BLaER1 treated with 17β-estradiol and CSF1 and Interleukin-3, amounts not matched to agents 10 nM and 100 nM (cell line): ENCODE measurements around the gene TF.
"Not testable (repeated sequence)": the region's sequence is repeated elsewhere in the genome, so short reads cannot be mapped to it uniquely, and the experiment has no call there.

Experiments used
- H3K27ac ChIP-seq, 11 experiments: shearing (Covaris generic); formaldehyde crosslinking; 2 replicates each; pipeline ENCODE4 v1.8.1; 2022
- H3K27me3 ChIP-seq, 11 experiments: shearing (Covaris generic); formaldehyde crosslinking; 2 replicates each; pipeline ENCODE4 v1.8.1; 2022
- H3K36me3 ChIP-seq, 11 experiments: shearing (Covaris generic); formaldehyde crosslinking; 2 replicates each; pipeline ENCODE4 v1.8.1; 2022
- H3K4me1 ChIP-seq, 10 experiments: shearing (Covaris generic); formaldehyde crosslinking; 2 replicates each; pipeline ENCODE4 v1.8.1; 2022
- H3K4me2 ChIP-seq, 11 experiments: shearing (Covaris generic); formaldehyde crosslinking; 2 replicates each; pipeline ENCODE4 v1.8.1; 2022
- H3K4me3 ChIP-seq, 10 experiments: shearing (Covaris generic); formaldehyde crosslinking; 2 replicates each; pipeline ENCODE4 v1.8.1; 2022
- H3K9ac ChIP-seq, 11 experiments: shearing (Covaris generic); formaldehyde crosslinking; 2 replicates each; pipeline ENCODE4 v1.8.1; 2022
- H3K9me3 ChIP-seq, 11 experiments: shearing (Covaris generic); formaldehyde crosslinking; replicated peaks in 1 of 11; 2 replicates each; pipeline ENCODE4 v1.8.1; 2022
- H4K20me1 ChIP-seq, 11 experiments: shearing (Covaris generic); formaldehyde crosslinking; 2 replicates each; pipeline ENCODE4 v1.8.1; 2022
- Cebpa-rat ChIP-seq, 11 experiments: shearing (Covaris generic); IDR thresholded peaks; 2 replicates each; pipeline ENCODE4 v1.8.1; 2022

Gene TF

GRCh38 chr3:133711013-133711412 lies 35.2 kb upstream of the TF start:
- no peak overlapping the region for H3K9ac ChIP-seq
- H3K4me3 ChIP-seq, result no peak overlapping the region
- H4K20me1 ChIP-seq, result no peaks in the 10 kb centered on the region; a peak in 1 of 22 replicates
- no peak overlapping the region for H3K27ac ChIP-seq
- no peaks in the 10 kb centered on the region for H3K9me3 ChIP-seq
- H3K4me1 ChIP-seq, result 0 out of 20 replicates have a peak, but pooled peaks cover 0 to 6% (median 0%) of the 10 kb centered on the region in 10 experiments
- no peak for TF ChIP-seq Cebpa-rat (IDR thresholded peaks at IDR 0.05)
- no peak overlapping the region for H3K4me2 ChIP-seq
- no peaks in the 10 kb centered on the region for H3K36me3 ChIP-seq
- no peaks in the 10 kb centered on the region for H3K27me3 ChIP-seq

- H3K9me3 ChIP-seq, result no peaks in the 10 kb centered on the region
- H3K36me3 ChIP-seq, result no peaks in the 10 kb centered on the region
- no peaks in the 10 kb centered on the region; a peak in 1 of 22 replicates for H4K20me1 ChIP-seq
- H3K4me1 ChIP-seq, result 0 out of 20 replicates have a peak, but pooled peaks cover 0 to 6% (median 0%) of the 10 kb centered on the region in 10 experiments
- no peak overlapping the region for H3K4me3 ChIP-seq
- H3K27ac ChIP-seq, result no peak overlapping the region
- TF ChIP-seq Cebpa-rat (IDR thresholded peaks at IDR 0.05), result no peak
- H3K27me3 ChIP-seq, result no peaks in the 10 kb centered on the region
- H3K9ac ChIP-seq, result no peak overlapping the region
- no peak overlapping the region for H3K4me2 ChIP-seq
These were observed 34.2 kb upstream of the TF start for GRCh38 chr3:133712017-133712416.

DNA sequence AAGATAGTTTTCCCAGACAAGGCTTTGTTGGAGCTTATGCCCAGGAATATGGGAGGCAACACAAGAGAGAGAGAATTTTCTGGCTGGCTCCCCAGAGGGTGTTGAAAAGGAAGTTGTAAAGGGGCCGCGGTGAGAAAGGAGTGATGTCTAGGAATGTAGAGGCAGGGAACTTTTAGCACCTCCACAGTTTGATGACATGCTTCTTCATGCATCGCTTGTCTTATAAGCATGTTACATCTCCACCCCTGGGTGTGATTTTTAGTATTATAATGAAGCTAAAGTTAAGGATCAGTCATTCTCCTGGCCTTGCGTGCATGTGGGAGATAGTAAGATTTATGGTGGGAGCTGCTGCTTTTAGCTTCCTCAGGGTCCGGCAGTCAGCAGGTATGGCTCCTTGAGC lies 32.8 kb upstream of the TF start:
- no peak overlapping the region for H3K4me3 ChIP-seq
- peaks cover 0 to 7% (median 0%) of the 10 kb centered on the region in 11 experiments; a peak in 4 of 22 replicates for H3K9me3 ChIP-seq
- TF ChIP-seq Cebpa-rat (IDR thresholded peaks at IDR 0.05), result no peak
- no peak overlapping the region for H3K27ac ChIP-seq
- no peak overlapping the region for H3K4me2 ChIP-seq
- H3K9ac ChIP-seq, result no peak overlapping the region
- no peaks in the 10 kb centered on the region for H3K27me3 ChIP-seq
- 0 out of 20 replicates have a peak, but pooled peaks cover 0 to 6% (median 0%) of the 10 kb centered on the region in 10 experiments for H3K4me1 ChIP-seq
- no peaks in the 10 kb centered on the region for H3K36me3 ChIP-seq
- no peaks in the 10 kb centered on the region; a peak in 1 of 22 replicates for H4K20me1 ChIP-seq

DNA sequence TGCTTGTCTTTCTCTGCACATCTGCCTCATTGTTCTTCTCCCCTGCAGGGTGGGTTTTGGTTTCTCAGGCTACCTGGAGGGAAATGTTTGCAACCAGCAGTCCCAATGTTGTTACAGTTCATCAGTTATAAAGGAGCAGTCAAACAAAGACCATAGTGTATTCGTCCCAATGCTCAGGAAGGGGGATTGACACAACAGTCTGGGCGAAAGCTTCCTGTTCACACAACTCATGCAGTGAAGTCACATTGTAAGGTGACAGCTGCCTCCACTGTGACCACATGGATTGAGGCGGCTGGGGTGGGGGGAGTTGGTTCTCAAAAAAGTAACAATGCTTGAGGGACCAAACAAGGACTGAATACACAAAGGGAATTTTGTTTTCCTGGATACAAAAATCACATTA lies 28.8 kb upstream of the TF start:
- Histone ChIP-seq H3K9ac (no peak overlapping the region), H3K4me1 (peaks cover 0 to 9% (median 0%) of the 10 kb centered on the region in 10 experiments; a peak in 4 of 20 replicates), H3K4me2 (no peak overlapping the region), H3K36me3 (no peaks in the 10 kb centered on the region), H3K27ac (no peak overlapping the region), H3K27me3 (no peaks in the 10 kb centered on the region), H4K20me1 (no peaks in the 10 kb centered on the region; a peak in 1 of 22 replicates), H3K4me3 (no peak overlapping the region), H3K9me3 (peaks cover 6 to 33% (median 12%) of the 10 kb centered on the region in 11 experiments; a peak in 19 of 22 replicates)
- no peak for TF ChIP-seq Cebpa-rat (IDR thresholded peaks at IDR 0.05)

DNA sequence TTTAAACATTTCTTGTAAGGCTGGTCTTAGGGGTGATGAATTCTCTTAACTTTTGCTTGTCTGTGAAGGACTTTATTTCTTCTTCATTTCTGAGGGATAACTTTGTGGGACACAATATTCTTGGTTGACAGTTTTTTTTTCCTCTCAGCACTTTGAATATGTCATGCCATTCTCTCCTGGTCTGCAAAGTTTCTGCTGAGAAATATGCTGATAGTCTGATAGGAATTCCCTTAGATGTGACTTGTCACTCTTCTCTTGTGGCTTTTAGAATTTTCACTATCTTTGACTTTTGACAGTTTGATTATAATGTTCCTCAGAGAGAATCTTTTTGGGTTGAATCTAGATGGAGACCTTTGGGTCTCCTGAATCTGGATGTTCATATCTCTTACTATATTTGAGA lies 23.3 kb upstream of the TF start:
- Histone ChIP-seq H4K20me1 (no peaks in the 10 kb centered on the region), H3K27ac (peak overlapping the region in 3 of 11 experiments; percentile 40 to 70 (median 63); a peak in 5 of 22 replicates), H3K27me3 (peaks cover 0 to 4% (median 0%) of the 10 kb centered on the region in 11 experiments; a peak in 1 of 22 replicates), H3K9me3 (peaks cover 18 to 41% (median 23%) of the 10 kb centered on the region in 11 experiments), H3K4me1 (peaks cover 0 to 10% (median 0%) of the 10 kb centered on the region in 10 experiments; a peak in 4 of 20 replicates), H3K4me3 (no peak overlapping the region), H3K9ac (no peak overlapping the region), H3K36me3 (peaks cover 0 to 5% (median 0%) of the 10 kb centered on the region in 11 experiments; a peak in 1 of 22 replicates), H3K4me2 (no peak overlapping the region; a peak in 1 of 22 replicates)
- no peak for TF ChIP-seq Cebpa-rat (IDR thresholded peaks at IDR 0.05)

GRCh38 chr3:133730993-133731392 lies 15.2 kb upstream of the TF start:
- Histone ChIP-seq H3K9me3 (peaks cover 28 to 52% (median 40%) of the 10 kb centered on the region in 11 experiments), H4K20me1 (no peaks in the 10 kb centered on the region), H3K4me3 (no peak overlapping the region), H3K36me3 (peaks cover 0 to 16% (median 0%) of the 10 kb centered on the region in 11 experiments; a peak in 5 of 22 replicates), H3K4me2 (no peak overlapping the region), H3K4me1 (no peaks in the 10 kb centered on the region), H3K27ac (no peak overlapping the region), H3K9ac (no peak overlapping the region), H3K27me3 (no peaks in the 10 kb centered on the region)
- TF ChIP-seq Cebpa-rat (IDR thresholded peaks at IDR 0.05), result no peak

DNA sequence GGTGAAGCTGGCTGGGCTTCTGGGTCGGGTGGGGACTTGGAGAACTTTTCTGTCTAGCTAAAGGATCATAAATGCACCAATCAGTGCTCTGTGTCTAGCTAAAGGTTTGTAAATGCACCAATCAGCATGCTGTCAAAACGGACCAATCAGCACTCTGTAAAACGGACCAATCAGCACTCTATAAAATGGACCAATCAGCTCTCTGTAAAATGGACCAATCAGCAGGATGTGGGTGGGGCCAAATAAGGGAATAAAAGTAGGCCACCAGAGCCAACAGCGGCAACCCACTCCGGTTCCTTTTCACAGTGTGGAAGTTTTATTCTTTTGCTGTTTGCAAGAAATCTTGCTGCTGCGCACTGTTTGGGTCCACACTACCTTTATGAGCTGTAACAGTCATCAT lies 14.0 kb upstream of the TF start:
- H3K9ac ChIP-seq, H3K27me3 ChIP-seq, H4K20me1 ChIP-seq: not testable (repeated sequence)

DNA sequence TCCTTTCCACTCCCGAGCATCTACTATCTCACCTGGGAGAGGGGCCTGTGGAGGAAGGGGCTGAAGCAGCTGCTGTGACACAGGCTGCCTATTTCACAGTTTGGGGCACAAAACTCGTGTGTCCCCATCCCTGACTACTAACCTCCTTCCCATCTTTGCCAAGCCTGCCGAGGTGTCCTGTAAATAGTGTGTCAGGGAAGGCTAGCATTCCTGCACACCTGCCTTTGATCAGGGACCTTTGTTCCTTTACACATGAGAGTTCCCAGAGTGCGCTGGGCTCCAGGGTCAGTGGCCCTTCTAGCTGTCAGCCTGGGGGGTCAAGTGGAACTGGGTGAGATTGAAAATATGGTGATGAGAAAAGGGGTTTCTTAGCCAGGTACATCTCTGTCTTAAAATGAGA lies 13.0 kb upstream of the TF start:
- Histone ChIP-seq H4K20me1 (no peaks in the 10 kb centered on the region), H3K36me3 (peaks cover 0 to 16% (median 0%) of the 10 kb centered on the region in 11 experiments; a peak in 5 of 22 replicates), H3K9ac (no peak overlapping the region), H3K9me3 (peaks cover 28 to 52% (median 38%) of the 10 kb centered on the region in 11 experiments), H3K4me1 (no peaks in the 10 kb centered on the region), H3K27ac (no peak overlapping the region), H3K27me3 (no peaks in the 10 kb centered on the region), H3K4me2 (no peak overlapping the region), H3K4me3 (no peak overlapping the region)
- TF ChIP-seq Cebpa-rat (IDR thresholded peaks at IDR 0.05), result no peak

More for the DNA sequence above, 14.0 kb upstream of the TF start:
- H3K4me3 ChIP-seq, H3K4me1 ChIP-seq, H3K27ac ChIP-seq, H3K4me2 ChIP-seq: not testable (repeated sequence)
- Histone ChIP-seq H3K9me3 (peaks cover 28 to 52% (median 40%) of the 10 kb centered on the region in 11 experiments), H3K36me3 (peaks cover 0 to 16% (median 0%) of the 10 kb centered on the region in 11 experiments; a peak in 5 of 22 replicates)

DNA sequence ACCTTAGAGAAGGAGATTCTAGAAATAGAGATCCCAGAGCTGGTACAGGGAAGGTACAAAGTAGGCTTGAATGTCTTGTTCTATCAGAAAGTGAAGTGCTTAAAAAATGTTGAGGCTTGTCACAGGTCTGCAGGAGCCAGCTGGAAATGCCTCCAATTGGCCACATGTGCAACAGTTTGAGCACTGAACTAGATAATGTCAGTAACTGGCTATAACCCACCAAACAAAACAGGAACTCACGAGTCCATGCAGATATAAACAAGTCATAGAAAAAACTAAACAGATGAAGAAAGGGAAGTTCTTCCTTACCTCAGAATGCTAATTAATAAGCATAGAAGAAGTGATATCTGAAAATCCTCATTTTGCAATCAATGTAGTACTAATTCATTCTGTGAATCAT lies 11.9 kb upstream of the TF start:
- Histone ChIP-seq H3K27ac (no peak overlapping the region), H3K4me1 (no peaks in the 10 kb centered on the region), H3K27me3 (no peaks in the 10 kb centered on the region), H3K36me3 (peaks cover 0 to 16% (median 0%) of the 10 kb centered on the region in 11 experiments; a peak in 5 of 22 replicates), H3K9ac (no peak overlapping the region), H3K4me3 (no peak overlapping the region), H3K4me2 (no peak overlapping the region), H3K9me3 (peaks cover 24 to 46% (median 31%) of the 10 kb centered on the region in 11 experiments), H4K20me1 (no peaks in the 10 kb centered on the region)
- TF ChIP-seq Cebpa-rat (IDR thresholded peaks at IDR 0.05), result no peak
